Measurements from ENCODE around the gene KRT37. TPM values are rescaled to one million over a fixed set of nuclear protein-coding genes. Genes with fewer than 3 reads are reported as not detected.

The KRT37 gene
- not detected in 2 replicates for total RNA-seq (2014; rRNA removed; shearing (Covaris generic))

GRCh38 chr17:41424111-41424635, at the start of gene KRT37:
TSS of gene KRT37 (minus strand) at chr17:41424585. CDS start at chr17:41424523, 62 bp downstream.
- Histone ChIP-seq H3K36me3 (replicated peaks; ENCODE audit: control insufficient read depth, insufficient read depth, low read length) (no peaks in the 10 kb centered on the region), H3K27me3 (ENCODE audit: control insufficient read depth, insufficient read depth, low read length) (no peaks in the 10 kb centered on the region), H3K4me3 (ENCODE audit: insufficient read depth, low read depth, low read length) (no peak within 1 kb of the TSS)
- no peak for DNase-seq

GRCh38 chr17:41468346-41468745, 44.0 kb upstream of the KRT37 start:
- DNase-seq = no peak
- Histone ChIP-seq H3K36me3 (replicated peaks; ENCODE audit: control insufficient read depth, insufficient read depth, low read length) (no peaks in the 10 kb centered on the region), H3K4me3 (ENCODE audit: insufficient read depth, low read depth, low read length) (no peak overlapping the region), H3K27me3 (ENCODE audit: control insufficient read depth, insufficient read depth, low read length) (no peaks in the 10 kb centered on the region)

GRCh38 chr17:41467561-41467960, 43.2 kb upstream of the KRT37 start:
- no peak for DNase-seq
- Histone ChIP-seq H3K27me3 (ENCODE audit: control insufficient read depth, insufficient read depth, low read length) (no peaks in the 10 kb centered on the region), H3K36me3 (replicated peaks; ENCODE audit: control insufficient read depth, insufficient read depth, low read length) (no peaks in the 10 kb centered on the region), H3K4me3 (ENCODE audit: insufficient read depth, low read depth, low read length) (no peak overlapping the region)

- no peaks in the 10 kb centered on the region for H3K36me3 ChIP-seq (replicated peaks; ENCODE audit: control insufficient read depth, insufficient read depth, low read length)
- no peak within 1 kb of the TSS for H3K4me3 ChIP-seq (ENCODE audit: insufficient read depth, low read depth, low read length)
- no peaks in the 10 kb centered on the region for H3K27me3 ChIP-seq (ENCODE audit: control insufficient read depth, insufficient read depth, low read length)
- peak; percentile 16 for DNase-seq
These were observed 42.6 kb upstream of the KRT37 start, which contains the start of gene KRT32 for GRCh38 chr17:41466988-41467387. TSS of gene KRT32 (minus strand) at chr17:41467386. CDS start at chr17:41467325, 61 bp downstream.

DNA sequence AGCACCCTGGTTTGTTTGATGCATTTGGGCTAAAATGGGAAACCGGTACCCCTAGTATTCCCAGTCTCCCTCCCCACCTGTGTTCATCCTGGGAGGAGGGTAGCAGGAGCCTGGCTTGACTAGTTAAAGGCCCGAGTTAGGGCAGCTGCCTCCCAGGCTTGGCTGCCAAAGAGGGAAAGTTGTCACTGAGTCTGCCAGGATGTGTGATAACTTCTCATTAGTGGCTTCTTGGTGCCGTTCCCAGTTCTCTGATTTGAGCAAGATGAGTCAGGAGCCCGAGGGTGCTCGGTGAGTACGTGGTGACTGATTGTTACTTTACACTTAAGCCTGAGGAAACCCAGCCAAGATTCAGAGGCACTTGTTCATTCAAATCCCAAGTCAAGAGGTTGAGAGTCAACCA, 40.3 kb upstream of the KRT37 start:
- H3K4me3 ChIP-seq (ENCODE audit: insufficient read depth, low read depth, low read length) = no peak overlapping the region
- no peaks in the 10 kb centered on the region for H3K27me3 ChIP-seq (ENCODE audit: control insufficient read depth, insufficient read depth, low read length)
- no peak for DNase-seq
- no peaks in the 10 kb centered on the region for H3K36me3 ChIP-seq (replicated peaks; ENCODE audit: control insufficient read depth, insufficient read depth, low read length)

GRCh38 chr17:41464173-41464572, 39.8 kb upstream of the KRT37 start:
- DNase-seq = no peak

DNA sequence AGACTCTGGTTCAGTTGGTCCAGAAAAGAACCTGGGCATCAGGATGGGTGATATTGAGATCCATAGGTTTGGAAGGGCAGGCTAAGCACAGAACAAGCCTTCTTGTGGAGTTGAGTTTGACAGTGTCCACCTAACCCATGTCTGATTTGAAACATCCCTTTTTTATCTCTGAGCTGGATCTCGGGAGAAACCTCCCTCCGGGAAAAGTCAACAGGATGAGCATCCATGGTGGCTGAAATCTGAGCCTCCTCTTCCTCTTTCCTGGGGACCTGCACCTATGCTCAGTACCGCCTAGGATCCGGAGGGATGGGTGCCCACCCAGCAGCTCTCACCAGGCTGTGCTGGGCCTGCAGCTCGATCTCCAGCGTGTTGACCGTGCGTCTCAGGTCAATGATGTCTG, 39.4 kb upstream of the KRT37 start:
- no peak for DNase-seq
- no peak overlapping the region for H3K4me3 ChIP-seq (ENCODE audit: insufficient read depth, low read depth, low read length)
- no peaks in the 10 kb centered on the region for H3K27me3 ChIP-seq (ENCODE audit: control insufficient read depth, insufficient read depth, low read length)
- H3K36me3 ChIP-seq (replicated peaks; ENCODE audit: control insufficient read depth, insufficient read depth, low read length) = no peaks in the 10 kb centered on the region

More at GRCh38 chr17:41464173-41464572, 39.8 kb upstream of the KRT37 start:
- no peak overlapping the region for H3K4me3 ChIP-seq (ENCODE audit: insufficient read depth, low read depth, low read length)
- H3K27me3 ChIP-seq (ENCODE audit: control insufficient read depth, insufficient read depth, low read length) = no peaks in the 10 kb centered on the region
- no peaks in the 10 kb centered on the region for H3K36me3 ChIP-seq (replicated peaks; ENCODE audit: control insufficient read depth, insufficient read depth, low read length)

DNA sequence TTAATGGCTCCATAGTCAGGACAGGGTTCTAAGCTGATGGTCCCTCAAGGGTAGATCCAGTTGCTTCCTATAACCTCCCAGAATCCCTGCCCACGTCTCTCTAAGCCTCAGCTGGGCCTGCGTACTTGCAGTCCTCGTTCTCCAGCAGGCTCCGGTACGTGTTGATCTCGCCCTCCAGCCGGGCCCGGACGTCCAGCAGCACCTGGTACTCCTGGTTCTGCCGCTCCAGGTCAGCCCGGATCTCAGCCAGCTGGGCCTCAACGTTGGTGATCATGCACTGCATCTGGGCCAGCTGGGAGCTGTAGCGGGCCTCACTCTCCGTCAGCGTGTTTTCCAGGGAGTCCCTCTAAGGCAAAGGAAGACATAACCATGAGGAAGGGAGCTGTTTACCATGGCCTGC, 38.3 kb upstream of the KRT37 start:
- Histone ChIP-seq H3K36me3 (replicated peaks; ENCODE audit: control insufficient read depth, insufficient read depth, low read length) (no peaks in the 10 kb centered on the region), H3K27me3 (ENCODE audit: control insufficient read depth, insufficient read depth, low read length) (no peaks in the 10 kb centered on the region), H3K4me3 (ENCODE audit: insufficient read depth, low read depth, low read length) (no peak overlapping the region)
- no peak for DNase-seq

DNA sequence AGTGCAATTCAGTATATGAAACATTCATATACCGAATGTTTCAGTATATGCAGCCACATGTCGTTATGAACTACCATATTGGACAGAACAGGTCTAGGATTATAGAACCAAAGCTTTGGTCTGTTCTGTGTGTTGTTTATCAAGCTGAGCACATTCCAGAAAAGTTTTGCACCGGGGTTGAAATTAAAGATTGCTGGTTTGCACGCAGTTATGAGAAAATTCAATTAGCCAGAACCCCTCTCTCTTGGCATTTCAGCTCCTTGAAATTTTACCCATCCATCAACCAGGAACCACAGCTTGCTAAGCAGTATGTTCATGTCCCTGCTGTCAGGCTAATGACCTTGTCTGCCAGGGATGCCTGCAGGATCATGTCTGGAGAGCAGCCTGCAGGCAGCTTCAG, 33.3 kb upstream of the KRT37 start:
- no peak for DNase-seq
- Histone ChIP-seq H3K27me3 (ENCODE audit: control insufficient read depth, insufficient read depth, low read length) (no peaks in the 10 kb centered on the region), H3K4me3 (ENCODE audit: insufficient read depth, low read depth, low read length) (no peak overlapping the region), H3K36me3 (replicated peaks; ENCODE audit: control insufficient read depth, insufficient read depth, low read length) (no peaks in the 10 kb centered on the region)

DNA sequence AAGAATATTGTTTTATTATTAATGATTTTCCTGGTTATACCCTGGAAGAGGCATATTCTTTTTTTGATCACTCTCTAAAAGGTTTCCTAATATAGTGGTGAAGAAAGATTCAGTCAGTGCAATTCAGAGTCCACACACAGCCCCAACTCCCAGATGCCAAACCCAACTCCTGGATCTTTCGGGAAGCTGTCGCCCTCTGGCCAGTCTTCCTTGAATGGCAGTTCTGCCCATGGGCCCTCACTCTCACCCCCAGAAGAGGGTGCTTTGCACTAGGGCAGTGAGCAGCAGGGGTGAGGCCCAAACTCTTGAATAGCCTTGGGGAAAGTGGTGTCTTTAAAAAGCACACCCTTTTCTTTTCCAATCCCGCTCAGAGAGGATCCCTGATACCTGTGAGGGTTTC, 31.8 kb upstream of the KRT37 start:
- H3K36me3 ChIP-seq (replicated peaks; ENCODE audit: control insufficient read depth, insufficient read depth, low read length) = no peaks in the 10 kb centered on the region
- no peak overlapping the region for H3K4me3 ChIP-seq (ENCODE audit: insufficient read depth, low read depth, low read length)
- DNase-seq = peak; percentile 74
- H3K27me3 ChIP-seq (ENCODE audit: control insufficient read depth, insufficient read depth, low read length) = no peaks in the 10 kb centered on the region

DNA sequence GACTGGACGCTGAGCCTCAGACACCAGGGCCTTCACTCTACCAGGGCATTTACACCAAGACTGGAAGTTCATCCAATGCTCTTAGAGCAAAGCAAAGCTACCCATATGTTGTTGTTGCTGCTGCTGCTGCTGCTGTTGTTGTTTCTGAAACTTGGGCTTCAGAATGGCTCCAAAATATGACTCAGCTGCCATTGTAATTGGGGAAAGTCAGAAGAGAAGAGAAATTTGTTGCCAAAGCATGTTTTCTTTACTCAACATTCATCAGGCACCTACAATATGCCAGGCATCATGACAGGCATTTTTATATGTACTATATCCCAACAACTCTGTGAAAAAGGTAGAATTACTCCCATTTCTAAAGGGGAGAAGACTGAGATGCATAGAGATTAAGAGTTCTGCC, 30.9 kb upstream of the KRT37 start:
- H3K27me3 ChIP-seq (ENCODE audit: control insufficient read depth, insufficient read depth, low read length) = no peaks in the 10 kb centered on the region
- H3K4me3 ChIP-seq (ENCODE audit: insufficient read depth, low read depth, low read length) = no peak overlapping the region
- no peaks in the 10 kb centered on the region for H3K36me3 ChIP-seq (replicated peaks; ENCODE audit: control insufficient read depth, insufficient read depth, low read length)
- DNase-seq = no peak

DNA sequence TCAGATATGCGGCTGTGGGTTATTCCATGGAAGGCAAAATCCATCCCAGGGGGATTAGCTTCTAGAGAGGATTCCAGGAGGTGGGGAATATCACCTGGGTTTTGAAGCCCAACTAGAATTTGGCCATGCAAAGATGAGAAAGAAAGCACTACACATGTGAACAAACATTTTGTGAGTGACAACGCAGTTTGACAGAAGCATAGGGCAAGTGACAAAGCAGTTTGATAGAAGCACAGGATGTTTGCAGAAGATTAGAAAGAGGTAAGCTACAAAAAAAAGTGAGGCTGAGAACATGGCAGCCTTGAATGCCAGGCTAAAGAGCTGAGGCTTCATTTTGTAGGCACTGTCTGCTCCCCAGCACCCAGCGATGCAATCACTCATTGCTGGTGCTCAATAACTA, 28.7 kb upstream of the KRT37 start:
- H3K36me3 ChIP-seq (replicated peaks; ENCODE audit: control insufficient read depth, insufficient read depth, low read length) = no peaks in the 10 kb centered on the region
- DNase-seq = no peak
- no peak overlapping the region for H3K4me3 ChIP-seq (ENCODE audit: insufficient read depth, low read depth, low read length)
- H3K27me3 ChIP-seq (ENCODE audit: control insufficient read depth, insufficient read depth, low read length) = no peaks in the 10 kb centered on the region

GRCh38 chr17:41452281-41452680, 27.9 kb upstream of the KRT37 start:
- DNase-seq = no peak

GRCh38 chr17:41451154-41451728, 26.9 kb upstream of the KRT37 start:
- no peak for DNase-seq
- no peaks in the 10 kb centered on the region for H3K27me3 ChIP-seq (ENCODE audit: control insufficient read depth, insufficient read depth, low read length)
- no peaks in the 10 kb centered on the region for H3K36me3 ChIP-seq (replicated peaks; ENCODE audit: control insufficient read depth, insufficient read depth, low read length)
- H3K4me3 ChIP-seq (ENCODE audit: insufficient read depth, low read depth, low read length) = no peak overlapping the region

More at GRCh38 chr17:41452281-41452680, 27.9 kb upstream of the KRT37 start:
- H3K36me3 ChIP-seq (replicated peaks; ENCODE audit: control insufficient read depth, insufficient read depth, low read length) = no peaks in the 10 kb centered on the region
- H3K27me3 ChIP-seq (ENCODE audit: control insufficient read depth, insufficient read depth, low read length) = no peaks in the 10 kb centered on the region
- no peak overlapping the region for H3K4me3 ChIP-seq (ENCODE audit: insufficient read depth, low read depth, low read length)

GRCh38 chr17:41449008-41449407, 24.6 kb upstream of the KRT37 start:
- Histone ChIP-seq H3K27me3 (ENCODE audit: control insufficient read depth, insufficient read depth, low read length) (no peaks in the 10 kb centered on the region), H3K4me3 (ENCODE audit: insufficient read depth, low read depth, low read length) (no peak overlapping the region), H3K36me3 (replicated peaks; ENCODE audit: control insufficient read depth, insufficient read depth, low read length) (no peaks in the 10 kb centered on the region)
- DNase-seq = no peak

DNA sequence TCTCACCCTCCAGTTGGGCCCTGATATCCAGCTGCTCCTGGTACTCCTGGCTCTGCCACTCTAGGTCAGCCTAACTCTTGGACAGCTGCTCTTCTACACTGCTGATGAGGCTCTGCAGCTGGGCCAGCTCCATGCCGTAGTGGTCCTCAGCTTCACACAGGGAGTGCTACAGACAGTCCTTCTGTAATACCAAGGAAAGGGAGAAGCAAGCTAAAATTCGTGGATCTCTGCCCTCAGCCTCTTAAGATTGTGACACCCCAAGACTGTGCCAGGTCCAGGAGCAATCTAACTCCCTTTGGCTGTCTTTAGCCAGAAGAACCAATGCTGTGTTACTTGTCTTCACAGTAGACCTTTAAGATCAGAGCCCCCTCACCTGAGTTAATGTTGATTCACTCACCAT, 24.1 kb upstream of the KRT37 start:
- H3K36me3 ChIP-seq (replicated peaks; ENCODE audit: control insufficient read depth, insufficient read depth, low read length) = no peaks in the 10 kb centered on the region
- H3K27me3 ChIP-seq (ENCODE audit: control insufficient read depth, insufficient read depth, low read length) = no peaks in the 10 kb centered on the region
- no peak overlapping the region for H3K4me3 ChIP-seq (ENCODE audit: insufficient read depth, low read depth, low read length)
- no peak for DNase-seq
